Activated naive CD8-positive, alpha-beta T cell treated with anti-CD3 and anti-CD28 coated beads, Interleukin-2, amount 10 ng/mL, durations not matched to agents 7 days and 5 days (primary cell): ENCODE data around the gene IL26. TPM values are rescaled to one million over a fixed set of nuclear protein-coding genes. Genes with fewer than 3 reads are reported as not detected.

Source experiments
- ATAC-seq: fragments of 150-1000 bp; cut with Tn5 transposase; one replicate; pipeline ENCODE4 v1.10.0; 2021; ENCODE audit warnings: low read depth, moderate library complexity
- POLR2A ChIA-PET: fragments of 350-600 bp; sonication (Branson Sonifier 250); formaldehyde crosslinking; loops from one replicate; lab custom pipeline; 2021; ENCODE audit warnings: antibody characterized with exemption; lab: Charles Lee
- DNase-seq: peaks from one replicate; pipeline ENCODE4 v3.0.0; 2021
- H3K27ac Mint-ChIP-seq: one replicate; pipeline ENCODE4 v1.8.0; 2022; ENCODE audit warnings: mild to moderate bottlenecking, mixed read lengths
- H3K27me3 Mint-ChIP-seq: one replicate; pipeline ENCODE4 v1.8.0; 2022; ENCODE audit warnings: mild to moderate bottlenecking, moderate library complexity, mixed read lengths
- H3K36me3 Mint-ChIP-seq: one replicate; pipeline ENCODE4 v1.8.0; 2021; ENCODE audit warnings: mild to moderate bottlenecking, mixed read lengths
- H3K4me1 Mint-ChIP-seq: one replicate; pipeline ENCODE4 v1.8.0; 2021; ENCODE audit warnings: mixed read lengths
- H3K4me3 Mint-ChIP-seq: one replicate; pipeline ENCODE4 v1.8.0; 2022; ENCODE audit warnings: mild to moderate bottlenecking, moderate library complexity, mixed read lengths
- H3K9me3 Mint-ChIP-seq: one replicate; pipeline ENCODE4 v1.8.0; 2021; ENCODE audit warnings: mixed read lengths
- total RNA-seq, 2 experiments: library from RNA; stranded (reverse); gene quantifications; one replicate each; pipeline ENCODE4 v1.2.3, GENCODE V29; 2021

The IL26 gene, protein sequence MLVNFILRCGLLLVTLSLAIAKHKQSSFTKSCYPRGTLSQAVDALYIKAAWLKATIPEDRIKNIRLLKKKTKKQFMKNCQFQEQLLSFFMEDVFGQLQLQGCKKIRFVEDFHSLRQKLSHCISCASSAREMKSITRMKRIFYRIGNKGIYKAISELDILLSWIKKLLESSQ
- not detected for total RNA-seq

DNA sequence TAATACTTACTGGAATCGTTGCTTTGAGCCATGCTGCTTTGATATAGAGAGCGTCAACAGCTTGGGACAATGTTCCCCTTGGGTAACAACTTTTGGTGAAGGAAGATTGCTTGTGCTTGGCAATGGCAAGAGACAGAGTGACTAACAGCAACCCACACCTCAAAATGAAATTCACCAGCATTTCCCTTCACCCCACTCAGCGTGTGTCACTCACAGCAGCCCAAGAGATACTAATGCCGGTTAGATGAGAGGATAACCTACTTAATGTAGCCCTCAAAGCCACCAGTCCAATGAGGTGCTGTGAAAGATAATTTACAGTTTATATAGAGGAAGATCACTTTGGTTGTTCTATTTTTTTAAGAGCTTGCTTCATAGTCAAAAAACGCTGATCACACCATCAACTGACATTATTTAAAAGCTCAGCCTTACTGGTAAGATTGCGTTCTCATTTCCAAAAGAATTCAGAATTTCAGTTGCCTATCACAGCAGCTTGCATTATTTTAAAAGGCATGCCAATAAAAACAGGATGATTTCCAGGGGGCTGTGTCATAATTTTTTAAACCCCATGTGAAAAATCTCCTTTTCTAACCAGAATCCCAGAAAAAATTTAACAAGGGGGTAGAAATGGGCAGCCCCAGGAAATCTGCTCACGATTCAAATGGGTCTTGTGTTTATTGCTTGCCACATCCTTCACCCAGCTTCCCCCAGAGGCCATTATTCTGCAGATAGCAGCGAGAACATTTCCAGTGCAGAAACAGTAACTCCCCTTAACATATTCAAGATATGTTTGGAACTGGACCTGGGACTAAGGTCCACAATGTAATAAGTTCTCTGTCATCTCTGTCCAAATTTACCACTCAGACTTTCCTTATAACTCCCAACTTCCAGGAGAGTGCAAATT lies at the start of gene IL26:
Gene IL26, minus strand, starts transcription at position 235 of the 901 bp plus-strand sequence. Its CDS starts 54 bp downstream, at position 181.
- Mint-ChIP-seq H3K27me3 (peaks cover 2% of the 10 kb centered on the region), H3K27ac (no peak within 1 kb of the TSS), H3K4me1 (peaks cover 24% of the 10 kb centered on the region), H3K36me3 (no peaks in the 10 kb centered on the region), H3K9me3 (no peaks in the 10 kb centered on the region), H3K4me3 (no peak within 1 kb of the TSS)
- POLR2A ChIA-PET, result no interaction called here
- DNase-seq (no peak), ATAC-seq (no peak)

- H3K36me3 Mint-ChIP-seq, result peaks cover 3% of the 10 kb centered on the region
- DNase-seq (no peak), ATAC-seq (no peak)
- H3K27me3 Mint-ChIP-seq, result peaks cover 4% of the 10 kb centered on the region
- no peak overlapping the region for H3K4me3 Mint-ChIP-seq
- no peak overlapping the region for H3K27ac Mint-ChIP-seq
- H3K4me1 Mint-ChIP-seq, result peaks cover 38% of the 10 kb centered on the region
- POLR2A ChIA-PET, result no interaction called here
- peaks cover 1% of the 10 kb centered on the region for H3K9me3 Mint-ChIP-seq
These were observed 47.1 kb upstream of the IL26 start for GRCh38 chr12:68272732-68273131.

- peaks cover 6% of the 10 kb centered on the region for H3K27me3 Mint-ChIP-seq
These were observed 45.7 kb upstream of the IL26 start for GRCh38 chr12:68271346-68271745.

GRCh38 chr12:68270358-68270757 lies 44.7 kb upstream of the IL26 start:
- H3K27me3 Mint-ChIP-seq, result peaks cover 6% of the 10 kb centered on the region
- DNase-seq, result no peak
- POLR2A ChIA-PET, result no interaction called here
- peaks cover 38% of the 10 kb centered on the region for H3K4me1 Mint-ChIP-seq
- peaks cover 1% of the 10 kb centered on the region for H3K9me3 Mint-ChIP-seq
- no peak overlapping the region for H3K4me3 Mint-ChIP-seq
- H3K27ac Mint-ChIP-seq, result no peak overlapping the region
- peaks cover 5% of the 10 kb centered on the region for H3K36me3 Mint-ChIP-seq
- ATAC-seq, result no peak

More at GRCh38 chr12:68271346-68271745, 45.7 kb upstream of the IL26 start:
- no peak for DNase-seq
- no peak for ATAC-seq
- POLR2A ChIA-PET, result interaction anchor here (0.6 to 1.1 kb wide), 2 partner anchors 191 to 255 kb away, joined by 4 to 5 read pairs; no protein-coding TSS in a partner anchor
- H3K9me3 Mint-ChIP-seq, result peaks cover 1% of the 10 kb centered on the region
- H3K4me3 Mint-ChIP-seq, result no peak overlapping the region
- peaks cover 3% of the 10 kb centered on the region for H3K36me3 Mint-ChIP-seq
- H3K4me1 Mint-ChIP-seq, result peaks cover 40% of the 10 kb centered on the region
- H3K27ac Mint-ChIP-seq, result no peak overlapping the region

DNA sequence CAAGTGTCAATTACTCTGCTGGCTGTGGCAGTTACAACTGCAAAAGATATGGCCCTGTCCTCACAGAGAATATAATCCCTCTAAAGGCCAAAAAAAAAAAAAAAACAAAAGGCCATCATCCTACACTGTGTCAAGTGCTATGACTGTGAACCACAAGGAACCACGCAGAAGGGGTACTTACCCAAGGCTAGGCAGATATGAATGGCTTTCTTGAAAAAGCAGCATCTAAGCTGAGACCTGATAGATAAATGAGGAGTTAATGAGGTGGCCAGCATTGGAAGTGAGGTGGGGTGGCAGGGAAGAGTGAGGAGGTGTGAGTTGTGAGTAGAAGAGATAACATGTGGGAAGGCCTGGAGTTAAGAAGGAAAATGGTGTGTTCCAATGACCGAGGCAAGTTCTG lies 44.2 kb upstream of the IL26 start:
- H3K27ac Mint-ChIP-seq, result no peak overlapping the region
- H3K4me1 Mint-ChIP-seq, result peaks cover 38% of the 10 kb centered on the region
- DNase-seq (no peak), ATAC-seq (no peak)
- POLR2A ChIA-PET, result interaction anchor here (1.0 kb wide), 1 partner anchor 29 kb away, joined by 3 read pairs; no protein-coding TSS in a partner anchor
- H3K4me3 Mint-ChIP-seq, result no peak overlapping the region
- no peaks in the 10 kb centered on the region for H3K9me3 Mint-ChIP-seq
- peaks cover 6% of the 10 kb centered on the region for H3K27me3 Mint-ChIP-seq
- peaks cover 5% of the 10 kb centered on the region for H3K36me3 Mint-ChIP-seq

GRCh38 chr12:68268967-68269366 lies 43.4 kb upstream of the IL26 start:
- POLR2A ChIA-PET, result interaction anchor here (1.0 kb wide), 1 partner anchor 28 kb away, joined by 3 read pairs; no protein-coding TSS in a partner anchor
- Mint-ChIP-seq H3K4me1 (peaks cover 38% of the 10 kb centered on the region), H3K4me3 (no peak overlapping the region), H3K27me3 (peaks cover 6% of the 10 kb centered on the region), H3K36me3 (peaks cover 5% of the 10 kb centered on the region), H3K9me3 (no peaks in the 10 kb centered on the region), H3K27ac (no peak overlapping the region)
- no peak for ATAC-seq
- no peak for DNase-seq

DNA sequence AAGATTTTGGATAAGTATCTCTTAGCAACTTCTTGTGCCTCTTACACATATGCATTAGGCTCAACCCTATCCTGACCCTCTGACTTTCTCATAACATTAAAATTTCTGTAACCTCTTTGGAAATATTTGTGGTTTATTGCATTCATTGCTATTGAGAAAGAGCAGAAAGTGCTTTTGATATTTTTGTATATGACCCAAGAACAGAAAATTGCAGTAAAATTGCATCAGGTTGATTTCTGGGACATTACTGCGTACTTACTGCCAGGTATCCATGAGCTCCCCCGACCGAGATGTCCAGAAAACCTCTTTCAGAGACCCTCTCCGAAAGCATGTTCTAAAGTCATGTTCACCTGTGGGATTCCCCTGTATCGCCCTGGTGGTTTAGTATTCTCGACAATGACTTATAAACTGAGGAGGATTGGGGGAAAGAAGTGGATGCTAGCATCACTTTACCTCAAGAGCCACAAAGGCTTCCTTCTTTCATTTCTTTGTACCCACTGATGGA lies 42.3 kb upstream of the IL26 start:
- H3K27ac Mint-ChIP-seq, result peak overlapping the region; percentile 57
- H3K36me3 Mint-ChIP-seq, result peaks cover 5% of the 10 kb centered on the region

DNA sequence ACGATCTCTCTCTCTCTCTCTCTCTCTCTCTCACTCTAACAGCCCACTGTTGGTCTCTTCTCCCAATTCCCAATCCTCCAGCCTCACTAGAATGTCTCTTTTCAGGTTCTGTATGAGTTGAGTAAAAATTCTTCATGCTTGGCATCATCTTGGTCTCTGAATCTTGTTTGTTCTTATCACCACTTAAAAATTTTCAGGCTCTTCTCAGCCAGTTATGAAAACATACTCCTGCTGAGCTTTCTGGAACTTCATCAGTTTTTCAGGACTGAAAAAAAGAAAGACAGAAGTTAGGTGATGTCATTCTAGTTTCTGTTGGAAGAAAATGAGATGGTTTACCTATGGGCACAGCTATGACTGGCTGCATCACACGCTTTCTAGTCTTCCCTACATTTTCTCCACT lies 39.2 kb upstream of the IL26 start:
- H3K27ac Mint-ChIP-seq, result no peak overlapping the region
- DNase-seq (no peak), ATAC-seq (no peak)
- POLR2A ChIA-PET, result interaction anchor here (0.8 kb wide), 1 partner anchor 13 kb away, joined by 3 read pairs; no protein-coding TSS in a partner anchor
- no peaks in the 10 kb centered on the region for H3K9me3 Mint-ChIP-seq
- peaks cover 4% of the 10 kb centered on the region for H3K27me3 Mint-ChIP-seq
- H3K4me3 Mint-ChIP-seq, result no peak overlapping the region
- peaks cover 8% of the 10 kb centered on the region for H3K36me3 Mint-ChIP-seq
- peaks cover 50% of the 10 kb centered on the region for H3K4me1 Mint-ChIP-seq

More for the DNA sequence above, 42.3 kb upstream of the IL26 start:
- peaks cover 38% of the 10 kb centered on the region for H3K4me1 Mint-ChIP-seq
- no peak for DNase-seq
- ATAC-seq, result peak; percentile 74
- H3K4me3 Mint-ChIP-seq, result peak overlapping the region; percentile 18
- H3K27me3 Mint-ChIP-seq, result peaks cover 6% of the 10 kb centered on the region
- H3K9me3 Mint-ChIP-seq, result no peaks in the 10 kb centered on the region
- POLR2A ChIA-PET, result no interaction called here

DNA sequence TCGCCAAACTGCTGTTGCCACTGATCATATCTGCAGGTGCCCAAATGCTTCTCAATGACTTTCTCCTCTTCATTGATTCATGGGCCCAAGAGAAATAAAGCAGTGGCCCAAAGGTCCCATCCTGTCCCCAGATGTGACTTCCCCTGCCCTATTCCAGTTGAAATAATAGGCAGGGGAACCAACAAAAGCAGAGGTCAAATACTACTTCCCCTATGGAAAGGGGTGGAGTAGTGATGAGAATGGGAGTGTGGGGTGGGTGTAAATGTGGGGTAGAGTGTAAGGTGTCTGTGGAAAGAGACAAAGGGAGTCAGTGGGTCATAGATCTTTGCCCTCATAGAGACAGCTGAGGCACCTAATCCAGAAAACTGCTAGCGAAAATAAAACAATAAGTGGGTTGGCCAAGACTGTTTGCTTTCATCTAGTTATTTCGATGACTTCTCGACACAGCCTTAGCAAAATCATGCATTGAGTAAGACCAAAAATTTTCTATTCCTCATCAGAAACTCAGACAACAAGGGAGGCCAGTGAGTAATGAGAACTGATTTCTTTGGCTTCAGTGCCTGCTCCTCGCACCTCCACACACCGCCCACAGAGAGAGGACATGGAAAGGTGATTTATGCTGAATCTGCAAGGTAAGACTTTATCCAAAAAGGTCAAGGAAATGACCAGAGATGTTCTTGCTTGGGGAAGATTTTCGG lies 38.7 kb upstream of the IL26 start:
- no peak for DNase-seq
- H3K4me1 Mint-ChIP-seq, result peaks cover 51% of the 10 kb centered on the region

GRCh38 chr12:68263366-68263765 lies 37.8 kb upstream of the IL26 start:
- Mint-ChIP-seq H3K4me1 (peaks cover 47% of the 10 kb centered on the region), H3K27me3 (peaks cover 5% of the 10 kb centered on the region), H3K27ac (no peak overlapping the region), H3K4me3 (no peak overlapping the region), H3K36me3 (peaks cover 6% of the 10 kb centered on the region), H3K9me3 (no peaks in the 10 kb centered on the region)
- POLR2A ChIA-PET, result no interaction called here
- ATAC-seq (no peak), DNase-seq (no peak)

More for the DNA sequence above, 38.7 kb upstream of the IL26 start:
- Mint-ChIP-seq H3K4me3 (no peak overlapping the region), H3K27me3 (peaks cover 4% of the 10 kb centered on the region), H3K27ac (no peak overlapping the region), H3K9me3 (no peaks in the 10 kb centered on the region), H3K36me3 (peaks cover 6% of the 10 kb centered on the region)
- POLR2A ChIA-PET, result no interaction called here
- no peak for ATAC-seq

DNA sequence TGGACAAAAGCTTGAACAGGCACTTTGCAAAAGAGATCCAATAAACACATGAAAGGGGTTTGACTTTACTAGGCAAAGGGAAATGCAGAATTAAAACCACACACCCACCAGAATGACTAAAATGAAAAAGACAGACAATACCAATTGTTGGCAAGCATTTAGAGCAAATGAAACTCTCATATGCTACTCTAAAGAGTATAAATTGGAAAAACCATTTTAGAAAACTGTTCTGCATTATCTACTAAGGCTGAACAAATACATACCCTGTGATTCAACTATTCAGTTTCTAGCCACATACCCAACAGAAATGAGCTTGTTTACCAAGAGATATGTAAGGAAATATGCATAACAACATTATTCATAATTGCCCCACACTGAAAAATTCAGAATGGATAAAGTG lies 36.3 kb upstream of the IL26 start:
- H3K4me3 Mint-ChIP-seq, result no peak overlapping the region
- H3K36me3 Mint-ChIP-seq, result peaks cover 9% of the 10 kb centered on the region
- no peak for ATAC-seq
- no peaks in the 10 kb centered on the region for H3K9me3 Mint-ChIP-seq
- POLR2A ChIA-PET, result no interaction called here
- peaks cover 36% of the 10 kb centered on the region for H3K4me1 Mint-ChIP-seq
- H3K27me3 Mint-ChIP-seq, result peaks cover 5% of the 10 kb centered on the region
- H3K27ac Mint-ChIP-seq, result no peak overlapping the region
- DNase-seq, result no peak

GRCh38 chr12:68260153-68260552 lies 34.5 kb upstream of the IL26 start:
- Mint-ChIP-seq H3K4me3 (no peak overlapping the region), H3K27ac (no peak overlapping the region), H3K36me3 (peaks cover 7% of the 10 kb centered on the region), H3K27me3 (peaks cover 8% of the 10 kb centered on the region), H3K9me3 (no peaks in the 10 kb centered on the region), H3K4me1 (peaks cover 29% of the 10 kb centered on the region)
- DNase-seq, result no peak
- no peak for ATAC-seq
- POLR2A ChIA-PET, result no interaction called here
